Activated T-cell treated with anti-CD3 and anti-CD28 coated beads for 48 hours (primary cell): ENCODE results near the gene TFEB.

ENCODE experiments used
- DNase-seq: peaks from one replicate; pipeline ENCODE4 v3.0.0-alpha.2; 2020; ENCODE audit warnings: low read depth

Gene TFEB

GRCh38 chr6:41674231-41675000, 61.0 kb downstream of the TFEB start:
- no peak for DNase-seq

- no peak for DNase-seq
Observed at GRCh38 chr6:41673704-41674000, 61.8 kb downstream of the TFEB start.

- no peak for DNase-seq
Observed at GRCh38 chr6:41672816-41673703, 62.3 kb downstream of the TFEB start.

GRCh38 chr6:41672016-41672415, 63.4 kb downstream of the TFEB start:
- no peak for DNase-seq

- DNase-seq: no peak
Observed at GRCh38 chr6:41671376-41671775, 64.0 kb downstream of the TFEB start.

- DNase-seq: no peak
Observed at GRCh38 chr6:41670703-41671360, 64.6 kb downstream of the TFEB start.

- no peak for DNase-seq
Observed at GRCh38 chr6:41668968-41669367, 66.4 kb downstream of the TFEB start.

GRCh38 chr6:41667195-41667594, 68.2 kb downstream of the TFEB start:
- DNase-seq: no peak

- DNase-seq: no peak
Observed at GRCh38 chr6:41664271-41664670, 71.1 kb downstream of the TFEB start.

GRCh38 chr6:41663568-41663967, 71.8 kb downstream of the TFEB start:
- DNase-seq: no peak

GRCh38 chr6:41659935-41660334, 75.5 kb downstream of the TFEB start:
- DNase-seq: no peak

- DNase-seq: no peak
Observed at GRCh38 chr6:41658636-41659035, 76.8 kb downstream of the TFEB start.

- no peak for DNase-seq
Observed at GRCh38 chr6:41657131-41658094, 78.0 kb downstream of the TFEB start.

- DNase-seq: no peak
Observed at GRCh38 chr6:41656002-41656691, 79.3 kb downstream of the TFEB start.

GRCh38 chr6:41655646-41656001, 79.8 kb downstream of the TFEB start:
- no peak for DNase-seq

- no peak for DNase-seq
Observed at GRCh38 chr6:41655176-41655575, 80.2 kb downstream of the TFEB start.

GRCh38 chr6:41654698-41655151, 80.7 kb downstream of the TFEB start:
- no peak for DNase-seq

- no peak for DNase-seq
Observed at GRCh38 chr6:41654151-41654697, 81.2 kb downstream of the TFEB start.

- DNase-seq: no peak
Observed at GRCh38 chr6:41653691-41654090, 81.7 kb downstream of the TFEB start.

GRCh38 chr6:41652866-41653652, 82.3 kb downstream of the TFEB start:
- DNase-seq: no peak
